Fibroblast of lung (primary cell): ENCODE results near the gene KMO. TPM values are rescaled to one million over a fixed set of nuclear protein-coding genes. Genes with fewer than 3 reads are reported as not detected.

Experiments
- DNase-seq, 2 donors: peaks; one replicate each; pipeline versions ENCODE4 v3.0.0 to v3.0.0-alpha.2; 2010; ENCODE audit warnings: low read depth in 2 of 2
- H2AFZ ChIP-seq: 2 replicates; pipeline ENCODE4 v1.5.1; 2012; ENCODE audit warnings: low read length, control low read depth, inconsistent platforms
- H3K27ac ChIP-seq: 2 replicates; pipeline ENCODE4 v1.5.1; 2011; ENCODE audit warnings: low read length, control low read depth; ENCODE audit not compliant: insufficient read depth
- H3K27me3 ChIP-seq: 2 replicates; pipeline ENCODE4 v1.5.1; 2011; ENCODE audit warnings: mild to moderate bottlenecking, low read length; ENCODE audit not compliant: control insufficient read depth, insufficient read depth
- H3K36me3 ChIP-seq: 2 replicates; pipeline ENCODE4 v1.5.1; 2011; ENCODE audit warnings: low read length; ENCODE audit not compliant: control insufficient read depth, insufficient read depth
- H3K4me1 ChIP-seq: 2 replicates; pipeline ENCODE4 v1.5.1; 2011; ENCODE audit warnings: low read length; ENCODE audit not compliant: control insufficient read depth, insufficient read depth; ENCODE audit errors: extremely low read depth
- H3K4me2 ChIP-seq: 2 replicates; pipeline ENCODE4 v1.5.1; 2011; ENCODE audit warnings: low read length, control low read depth; ENCODE audit not compliant: insufficient read depth; ENCODE audit errors: extremely low read depth
- H3K4me3 ChIP-seq, 4 experiments: fragments of 200-600 bp in 1 of 4; sonication (generic) in 1 of 4; replicated peaks in 1 of 4; 2 replicates each; pipeline ENCODE4 v1.5.1; 2011 to 2016; ENCODE audit warnings: low read length in 4 of 4, low read depth in 3 of 4, mild to moderate bottlenecking in 3 of 4, control low read depth in 2 of 4, inconsistent platforms in 1 of 4, mixed read lengths in 1 of 4; ENCODE audit not compliant: insufficient read depth in 1 of 4; ENCODE audit errors: control extremely low read depth in 1 of 4
- H3K79me2 ChIP-seq: 2 replicates; pipeline ENCODE4 v1.5.1; 2012; ENCODE audit warnings: mild to moderate bottlenecking, low read length, inconsistent platforms; ENCODE audit not compliant: control insufficient read depth, insufficient read depth
- H3K9ac ChIP-seq: 2 replicates; pipeline ENCODE4 v1.5.1; 2011; ENCODE audit warnings: mild to moderate bottlenecking, low read length, control low read depth; ENCODE audit not compliant: insufficient read depth
- H3K9me3 ChIP-seq: 2 replicates; pipeline ENCODE4 v1.5.1; 2012; ENCODE audit warnings: low read depth, low read length; ENCODE audit not compliant: control insufficient read depth, insufficient read depth
- H4K20me1 ChIP-seq: 2 replicates; pipeline ENCODE4 v1.5.1; 2011; ENCODE audit warnings: low read length; ENCODE audit not compliant: control insufficient read depth, insufficient read depth; ENCODE audit errors: extremely low read depth
- CTCF ChIP-seq, 2 donors: IDR thresholded peaks in 1 of 2; conservative IDR thresholded peaks in 1 of 2; 1 replicate in 1 of 2; 2 replicates in 1 of 2; pipeline ENCODE4 v1.5.1; 2011 to 2012; ENCODE audit warnings: low read length in 2 of 2, control low read depth in 1 of 2, inconsistent platforms in 1 of 2, low read depth in 1 of 2, mild to moderate bottlenecking in 1 of 2
- EZH2 ChIP-seq: IDR thresholded peaks from 2 replicates; pipeline ENCODE4 v1.5.1; 2012; ENCODE audit warnings: low read length, control low read depth, mild to moderate bottlenecking; ENCODE audit errors: missing control alignments
- polyA plus RNA-seq, 2 donors: library from polyadenylated mRNA; depleted of rRNA in 1 of 2; stranded (reverse) in 1 of 2; unstranded in 1 of 2; fragments of >200 nt; gene quantifications; 2 replicates each; pipeline ENCODE4 v1.2.1, GENCODE V29; 2011 to 2012; ENCODE audit warnings: missing spikeins in 1 of 2
- total RNA-seq: library from RNA; depleted of rRNA; stranded (reverse); fragments of >200 nt; gene quantifications from 2 replicates; pipeline ENCODE4 v1.2.1, GENCODE V29; 2014

Gene KMO
- total and polyA plus RNA-seq, 2 donors (not counting 1 experiment from before 2014, with no cell fraction given), result 0.07 TPM; not detected in 1

GRCh38 chr1:241635556-241636152 is 103.5 kb downstream of the KMO start:
- Histone ChIP-seq H3K4me2 (no peak overlapping the region), H3K9ac (no peak overlapping the region), H2AFZ (no peak overlapping the region), H4K20me1 (no peaks in the 10 kb centered on the region), H3K27me3 (no peaks in the 10 kb centered on the region), H3K79me2 (peaks cover 19% of the 10 kb centered on the region), H3K4me3 (no peak overlapping the region), H3K27ac (no peak overlapping the region), H3K4me1 (peaks cover 3% of the 10 kb centered on the region), H3K9me3 (no peaks in the 10 kb centered on the region), H3K36me3 (peaks cover 8% of the 10 kb centered on the region)
- TF ChIP-seq EZH2 (no peak), CTCF (conservative IDR thresholded peaks at IDR 0.05 in 1 of 2, IDR thresholded peaks at IDR 0.05 in 1 of 2; ENCODE audit: low read depth in 1 of 2, low read length in 2 of 2) (no peak)
- no peak for DNase-seq

DNA sequence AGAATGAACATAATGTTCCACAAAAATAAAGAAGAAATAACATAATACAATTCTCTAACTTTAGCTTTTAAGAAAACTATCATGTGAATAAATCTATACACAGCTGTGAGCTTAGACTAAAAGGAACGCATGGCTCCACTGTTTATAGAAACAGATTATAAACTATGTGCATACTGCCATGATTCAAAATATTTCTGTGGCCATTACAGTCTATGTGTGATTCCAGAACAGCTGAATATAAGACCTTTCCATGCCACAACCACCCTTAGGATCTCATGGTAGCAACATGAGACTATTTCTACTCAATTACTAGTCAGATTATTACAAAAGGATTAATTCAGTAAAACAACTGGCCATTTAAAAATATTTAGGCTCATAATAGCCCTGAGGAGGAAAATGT is 104.1 kb downstream of the KMO start:
- Histone ChIP-seq H3K36me3 (peaks cover 8% of the 10 kb centered on the region), H3K79me2 (peaks cover 19% of the 10 kb centered on the region), H3K27ac (no peak overlapping the region), H4K20me1 (no peaks in the 10 kb centered on the region), H3K4me1 (peaks cover 3% of the 10 kb centered on the region), H3K9ac (no peak overlapping the region), H2AFZ (no peak overlapping the region), H3K4me3 (no peak overlapping the region), H3K4me2 (no peak overlapping the region), H3K9me3 (no peaks in the 10 kb centered on the region), H3K27me3 (no peaks in the 10 kb centered on the region)
- DNase-seq, result peak in 1 of 2 donors; percentile 52
- TF ChIP-seq CTCF (conservative IDR thresholded peaks at IDR 0.05 in 1 of 2, IDR thresholded peaks at IDR 0.05 in 1 of 2; ENCODE audit: low read depth in 1 of 2, low read length in 2 of 2), result no peak
- TF ChIP-seq EZH2, result no peak

GRCh38 chr1:241637046-241637590 is 104.9 kb downstream of the KMO start:
- TF ChIP-seq EZH2, result no peak
- TF ChIP-seq CTCF (conservative IDR thresholded peaks at IDR 0.05 in 1 of 2, IDR thresholded peaks at IDR 0.05 in 1 of 2; ENCODE audit: low read depth in 1 of 2, low read length in 2 of 2), result no peak
- peak in 1 of 2 donors; percentile 60 for DNase-seq
- Histone ChIP-seq H3K27me3 (no peaks in the 10 kb centered on the region), H3K27ac (no peak overlapping the region), H3K4me2 (peak overlapping the region; percentile 16), H3K9ac (no peak overlapping the region), H3K4me1 (peaks cover 3% of the 10 kb centered on the region), H3K4me3 (peak overlapping the region in 1 of 4 experiments; percentile 95), H3K9me3 (no peaks in the 10 kb centered on the region), H4K20me1 (no peaks in the 10 kb centered on the region), H3K36me3 (peaks cover 8% of the 10 kb centered on the region), H3K79me2 (peaks cover 19% of the 10 kb centered on the region), H2AFZ (no peak overlapping the region)
